Thoracic aorta (tissue), 2 donors: ENCODE data around the gene CDH22. TPM values are rescaled to one million over a fixed set of nuclear protein-coding genes. Genes with fewer than 3 reads are reported as not detected.

Source experiments
- ATAC-seq: fragments of 150-250 bp; one replicate; pipeline ENCODE4 v1.8.0; 2017; ENCODE audit warnings: low read depth; ENCODE audit not compliant: insufficient number of reproducible peaks, low FRiP score
- DNase-seq: peaks from one replicate; pipeline ENCODE4 v3.0.0-alpha.2; 2020; ENCODE audit warnings: low spot score
- H3K27ac ChIP-seq, 2 donors: fragments of 200-600 bp; sonication (generic); 1 replicate in 1 of 2; 2 replicates in 1 of 2; pipeline ENCODE4 v1.5.1; 2016; ENCODE audit warnings: mild to moderate bottlenecking in 2 of 2, moderate library complexity in 2 of 2
- H3K27me3 ChIP-seq: fragments of 200-600 bp; sonication (generic); replicated peaks from 2 replicates; pipeline ENCODE4 v1.6.0; 2016; ENCODE audit warnings: mild to moderate bottlenecking; ENCODE audit not compliant: insufficient read depth
- H3K36me3 ChIP-seq: fragments of 200-600 bp; sonication (generic); one replicate; pipeline ENCODE4 v1.5.1; 2016
- H3K4me1 ChIP-seq, 2 donors: fragments of 200-600 bp; sonication (generic); 1 replicate in 1 of 2; 2 replicates in 1 of 2; pipeline versions ENCODE4 v1.5.1 to v1.6.0; 2016; ENCODE audit warnings: low read depth in 2 of 2, mild to moderate bottlenecking in 1 of 2; ENCODE audit not compliant: control insufficient read depth in 1 of 2
- H3K4me3 ChIP-seq: fragments of 200-600 bp; sonication (generic); 2 replicates; pipeline ENCODE4 v1.5.1; 2016; ENCODE audit warnings: mild to moderate bottlenecking
- H3K9me3 ChIP-seq: fragments of 200-600 bp; sonication (generic); 2 replicates; pipeline ENCODE4 v1.5.1; 2016
- CTCF ChIP-seq: fragments of 200-600 bp; sonication (generic); IDR thresholded peaks from one replicate; pipeline ENCODE4 v1.5.1; 2019; ENCODE audit warnings: antibody characterized with exemption
- total RNA-seq, 2 donors: library from RNA; depleted of rRNA; stranded (reverse); fragments of >200 nt; gene quantifications; one replicate each; pipeline versions ENCODE4 v1.1.0 to v1.2.3, GENCODE V29; 2016

CDH22 gene
- total RNA-seq, 2 donors from 2014 or later = not detected

GRCh38 chr20:46333161-46333991 is 25.1 kb upstream of the CDH22 start:
- TF ChIP-seq CTCF = no peak
- H3K27me3 ChIP-seq = peaks cover 5% of the 10 kb centered on the region

GRCh38 chr20:46332373-46333160 is 24.3 kb upstream of the CDH22 start:
- TF ChIP-seq CTCF = no peak
- DNase-seq (no peak), ATAC-seq (no peak)
- Histone ChIP-seq H3K36me3 (no peaks in the 10 kb centered on the region), H3K27ac (no peak overlapping the region), H3K9me3 (no peaks in the 10 kb centered on the region), H3K27me3 (peaks cover 5% of the 10 kb centered on the region), H3K4me1 (no peaks in the 10 kb centered on the region), H3K4me3 (no peak overlapping the region)

More at GRCh38 chr20:46333161-46333991, 25.1 kb upstream of the CDH22 start:
- ATAC-seq (no peak), DNase-seq (no peak)
- no peak overlapping the region for H3K27ac ChIP-seq
- H3K9me3 ChIP-seq = no peaks in the 10 kb centered on the region
- no peaks in the 10 kb centered on the region for H3K4me1 ChIP-seq
- H3K36me3 ChIP-seq = no peaks in the 10 kb centered on the region
- no peak overlapping the region for H3K4me3 ChIP-seq

- H3K4me1 ChIP-seq = no peaks in the 10 kb centered on the region
- ATAC-seq = no peak
- H3K9me3 ChIP-seq = no peaks in the 10 kb centered on the region
- no peak for TF ChIP-seq CTCF
- no peaks in the 10 kb centered on the region for H3K36me3 ChIP-seq
- H3K27me3 ChIP-seq = peaks cover 5% of the 10 kb centered on the region
- no peak overlapping the region for H3K27ac ChIP-seq
- H3K4me3 ChIP-seq = no peak overlapping the region
- no peak for DNase-seq
These were observed 23.5 kb upstream of the CDH22 start for GRCh38 chr20:46331611-46332361.

GRCh38 chr20:46330831-46331371 is 22.6 kb upstream of the CDH22 start:
- no peak for DNase-seq
- TF ChIP-seq CTCF = no peak
- Histone ChIP-seq H3K36me3 (no peaks in the 10 kb centered on the region), H3K4me1 (no peaks in the 10 kb centered on the region), H3K9me3 (no peaks in the 10 kb centered on the region), H3K27me3 (peaks cover 5% of the 10 kb centered on the region), H3K27ac (no peak overlapping the region), H3K4me3 (no peak overlapping the region)
- no peak for ATAC-seq
